SIG-M5 treated with dmso at 0.1 percent for 504 hours (cell line): ENCODE measurements around the gene NT5C2.

ENCODE experiments used
- DNase-seq: peaks from one replicate; lab custom pipeline; 2025; ENCODE audit not compliant: unreplicated experiment; lab: John Stamatoyannopoulos, UW

NT5C2 gene

GRCh38 chr10:103066141-103067098 is 126.7 kb downstream of the NT5C2 start:
- no peak for DNase-seq

- no peak for DNase-seq
These were observed 128.1 kb downstream of the NT5C2 start for GRCh38 chr10:103064956-103065355.

DNA sequence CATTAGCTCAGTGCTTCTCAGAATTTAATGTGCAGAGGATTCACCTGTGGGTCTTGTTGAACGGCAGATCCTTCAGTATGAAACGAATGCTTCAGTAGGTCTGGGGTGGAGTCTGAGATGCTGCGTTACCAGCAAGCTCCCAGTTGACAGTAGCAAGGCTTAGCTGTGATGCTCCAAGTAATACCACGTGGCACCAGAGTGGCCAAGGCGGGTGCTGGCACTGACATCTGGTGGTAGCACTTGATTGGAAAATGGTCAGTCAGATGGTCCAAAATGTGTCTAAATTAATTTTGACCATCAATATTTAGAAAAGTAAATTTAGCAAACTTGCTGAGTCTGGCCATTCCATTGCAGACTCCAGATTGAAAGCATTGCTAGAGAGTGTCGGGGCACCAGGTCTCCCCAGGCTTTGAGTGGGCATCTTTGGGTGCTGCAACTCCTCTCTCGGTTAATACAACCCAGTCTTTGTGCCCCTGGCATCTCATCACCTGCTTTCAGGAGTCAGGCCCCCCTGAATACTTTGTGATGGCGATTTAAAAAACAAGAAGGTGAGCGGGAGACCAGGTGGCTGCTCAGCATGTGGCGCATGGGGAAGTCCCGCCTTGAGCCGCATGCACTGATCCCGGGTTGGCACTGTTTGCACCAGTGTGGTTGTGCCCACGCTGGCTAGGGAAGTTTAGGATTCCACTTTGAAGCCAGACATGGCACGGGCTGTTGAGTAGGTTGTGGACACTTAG is 130.1 kb downstream of the NT5C2 start:
- DNase-seq, result peak; percentile 12

GRCh38 chr10:103060575-103060974 is 132.5 kb downstream of the NT5C2 start:
- no peak for DNase-seq

DNA sequence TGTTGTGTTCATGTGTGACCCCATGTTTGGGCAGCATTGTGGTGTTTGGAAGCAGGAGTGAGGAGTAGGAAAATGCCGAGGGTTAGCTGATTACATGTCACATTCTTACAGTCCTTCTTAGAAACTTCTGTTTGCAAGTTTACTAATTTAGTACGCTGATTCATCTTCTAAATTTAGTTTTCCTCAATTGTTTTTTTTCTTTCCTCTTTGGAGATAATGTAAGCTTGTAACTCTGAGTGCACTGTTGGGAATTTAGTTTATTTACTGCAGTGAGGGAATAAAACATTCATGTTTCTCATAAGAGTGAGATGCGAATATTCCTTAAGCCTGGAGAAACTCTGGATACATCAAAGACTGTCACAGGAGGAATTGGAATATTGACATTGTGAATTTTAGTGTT is 135.0 kb downstream of the NT5C2 start:
- no peak for DNase-seq

GRCh38 chr10:103055105-103055504 is 138.0 kb downstream of the NT5C2 start:
- DNase-seq, result no peak

- no peak for DNase-seq
These were observed 138.5 kb downstream of the NT5C2 start for GRCh38 chr10:103054621-103055020.

DNA sequence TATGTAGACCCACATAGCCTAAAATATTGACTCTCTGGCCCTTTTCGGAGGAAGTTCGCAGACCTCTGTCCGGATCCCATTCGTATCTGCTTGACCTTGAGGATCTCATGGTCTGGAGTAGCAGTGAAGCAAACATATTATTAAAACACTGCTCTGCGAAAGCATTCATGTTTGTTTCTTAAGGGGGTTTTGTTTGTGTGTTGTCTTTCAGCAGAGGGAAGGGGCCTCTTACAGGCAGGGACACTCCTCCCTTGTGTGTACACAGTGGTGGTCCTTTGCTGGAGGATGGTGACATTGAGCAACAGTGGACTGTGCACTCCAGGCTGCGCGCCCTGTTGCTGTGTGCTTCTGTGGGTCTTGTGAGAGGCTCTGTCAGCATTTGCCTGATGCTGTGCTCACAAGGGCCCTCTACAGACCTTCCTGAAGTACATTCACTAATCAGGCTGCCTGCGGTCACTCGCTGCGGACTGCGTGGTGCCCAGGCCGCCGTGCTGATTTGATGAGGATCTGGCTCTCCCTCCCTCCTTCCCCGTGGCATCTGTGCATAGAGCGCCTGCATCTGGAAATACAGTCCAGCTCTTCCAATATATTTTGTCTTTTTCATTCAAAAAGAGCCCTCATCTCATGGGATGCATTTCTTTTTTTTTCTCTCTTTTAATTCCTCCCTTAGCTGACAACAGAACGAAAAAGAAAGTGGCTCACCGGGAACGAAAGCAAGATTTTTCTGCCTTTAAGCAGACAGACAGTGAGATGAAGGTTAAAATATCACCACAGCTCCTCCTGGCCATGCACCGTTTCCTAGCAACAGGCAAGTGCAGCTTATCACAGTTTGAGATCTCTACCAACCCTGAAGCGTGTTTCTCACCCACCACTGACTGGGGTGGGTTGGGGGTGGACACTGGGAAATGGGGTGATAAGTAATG is 139.2 kb downstream of the NT5C2 start:
- peak; percentile 16 for DNase-seq

GRCh38 chr10:103049237-103049636 is 143.8 kb downstream of the NT5C2 start:
- no peak for DNase-seq

DNA sequence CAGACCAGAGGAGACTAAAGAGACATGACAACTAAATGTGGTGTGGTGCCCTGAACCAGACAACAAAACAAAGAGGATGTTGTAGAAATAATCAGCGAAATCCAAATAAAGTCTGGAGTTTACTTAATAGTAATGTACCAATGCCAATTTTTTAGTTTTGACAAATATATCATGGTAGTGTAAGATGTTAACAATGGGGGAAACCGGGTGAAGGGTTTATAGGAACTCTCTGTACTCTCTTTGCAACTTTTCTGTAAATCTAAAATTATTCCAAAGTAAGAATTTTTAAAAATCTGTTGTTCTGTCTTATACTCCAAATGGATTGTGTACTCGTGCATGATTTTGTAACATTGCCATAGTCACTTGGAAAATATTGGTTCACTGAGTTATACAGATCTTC is 145.7 kb downstream of the NT5C2 start:
- DNase-seq, result no peak

DNA sequence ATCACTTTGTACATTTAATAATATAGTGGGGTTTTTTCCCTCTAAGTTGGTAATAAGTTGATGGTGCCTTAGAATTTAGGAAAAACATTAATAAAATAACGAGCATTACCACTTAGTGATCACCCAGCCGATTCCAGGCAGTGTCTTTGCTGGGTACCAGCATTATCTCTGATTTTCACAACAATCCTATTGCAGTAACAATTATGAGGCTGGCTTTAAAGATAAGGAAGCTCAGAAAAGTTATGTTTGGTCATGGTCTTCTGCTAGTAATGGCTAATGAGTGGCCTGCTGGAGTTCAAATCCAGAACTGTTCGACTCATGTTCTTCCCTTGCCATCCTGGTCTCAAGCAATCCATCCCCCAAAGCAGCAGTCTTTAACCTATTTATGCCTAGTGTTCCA is 147.1 kb downstream of the NT5C2 start:
- no peak for DNase-seq

DNA sequence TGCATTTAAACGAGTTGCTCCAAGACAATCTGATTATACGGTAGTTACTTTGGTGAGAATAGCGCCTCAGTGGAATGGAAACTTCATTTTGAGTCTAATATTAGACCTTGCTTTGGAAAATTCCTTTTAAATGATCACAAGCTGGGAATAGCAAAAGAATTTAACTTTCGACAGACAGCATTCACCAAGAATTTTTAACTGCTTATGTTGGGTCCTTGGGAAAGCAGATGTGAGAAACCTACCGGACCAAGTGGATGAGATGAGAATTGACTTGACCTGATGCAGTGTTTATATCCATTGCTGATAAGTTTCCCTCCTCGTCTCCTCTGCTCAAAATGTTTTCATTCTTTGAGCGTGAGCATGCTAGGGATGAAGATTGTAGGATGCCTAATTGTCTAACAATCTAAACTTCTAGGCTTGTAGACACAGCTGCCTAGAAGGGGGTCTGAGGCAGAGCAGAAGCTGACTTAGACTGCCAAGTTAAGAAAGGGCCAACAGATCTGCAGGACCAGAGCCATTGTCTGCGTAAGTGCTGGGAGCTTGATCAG is 148.1 kb downstream of the NT5C2 start:
- DNase-seq, result no peak

DNA sequence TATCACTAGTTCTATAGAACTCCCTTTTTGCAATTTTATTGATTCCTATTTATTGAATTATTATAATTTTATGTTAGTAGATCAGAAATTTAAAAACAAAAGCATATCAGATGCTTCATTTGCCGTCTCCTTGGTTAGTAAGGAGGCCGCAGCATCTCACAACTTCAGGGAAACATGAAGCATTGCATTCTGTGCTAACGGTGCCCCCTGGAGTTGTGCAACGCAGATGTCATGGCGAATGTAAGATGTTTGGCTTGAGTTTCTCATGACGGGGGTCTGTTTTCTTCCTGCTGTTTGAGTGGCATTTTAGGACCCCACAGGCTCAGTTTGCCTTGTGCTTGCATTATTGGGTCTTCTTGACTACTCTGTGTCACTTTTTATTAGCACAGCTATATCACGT is 150.2 kb downstream of the NT5C2 start:
- no peak for DNase-seq

GRCh38 chr10:103042129-103042528 is 150.9 kb downstream of the NT5C2 start:
- DNase-seq, result no peak

DNA sequence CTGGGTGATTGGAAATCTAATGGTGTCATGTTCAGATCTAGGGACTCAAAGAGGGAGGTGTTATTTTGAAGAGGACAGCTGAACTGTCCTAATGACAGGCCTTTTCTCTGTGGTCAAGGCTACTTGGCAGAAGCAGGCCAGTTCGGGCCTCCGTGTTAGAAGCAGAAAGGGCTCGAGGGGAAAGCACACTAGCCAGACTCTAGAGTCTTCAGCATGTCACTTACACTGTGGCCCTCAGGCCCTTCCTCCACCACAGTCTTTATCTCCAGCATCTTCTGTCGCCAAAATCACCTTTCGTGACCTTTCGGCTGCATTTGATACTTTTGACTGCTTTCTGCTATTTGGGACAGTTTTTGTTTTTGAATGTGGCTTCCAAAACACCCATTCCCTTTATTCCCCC is 151.7 kb downstream of the NT5C2 start:
- DNase-seq, result no peak

- DNase-seq, result no peak
These were observed 152.7 kb downstream of the NT5C2 start for GRCh38 chr10:103040418-103040817.

- no peak for DNase-seq
These were observed 154.5 kb downstream of the NT5C2 start for GRCh38 chr10:103038570-103038969.
